HG03571 (cell line): ENCODE data around the gene NCKAP5.

Experiments used
- ATAC-seq: cut with Tn5 transposase; IDR thresholded peaks from one replicate; pipeline ENCODE4 v1.9.1; 2021; ENCODE audit not compliant: unreplicated experiment

The NCKAP5 gene

DNA sequence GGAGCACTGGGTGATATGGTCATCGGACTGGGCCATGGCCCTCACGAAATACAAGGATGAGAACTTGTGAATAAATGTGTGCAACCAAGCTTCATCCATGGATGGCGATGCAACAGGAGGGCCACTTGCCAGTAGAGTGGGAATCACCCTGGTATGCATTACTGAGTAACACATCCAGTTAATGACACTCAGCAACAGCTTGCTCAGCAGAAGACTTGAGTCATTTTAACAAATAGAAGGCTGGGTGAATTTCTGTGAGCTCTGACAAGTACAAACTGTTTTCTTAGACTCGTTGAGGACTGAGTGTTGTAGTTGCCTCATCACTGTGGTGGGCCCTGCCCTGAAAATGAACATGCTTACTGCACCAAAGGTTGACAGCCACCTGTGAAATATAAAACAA is 221.6 kb downstream of the NCKAP5 start:
- no peak for ATAC-seq

DNA sequence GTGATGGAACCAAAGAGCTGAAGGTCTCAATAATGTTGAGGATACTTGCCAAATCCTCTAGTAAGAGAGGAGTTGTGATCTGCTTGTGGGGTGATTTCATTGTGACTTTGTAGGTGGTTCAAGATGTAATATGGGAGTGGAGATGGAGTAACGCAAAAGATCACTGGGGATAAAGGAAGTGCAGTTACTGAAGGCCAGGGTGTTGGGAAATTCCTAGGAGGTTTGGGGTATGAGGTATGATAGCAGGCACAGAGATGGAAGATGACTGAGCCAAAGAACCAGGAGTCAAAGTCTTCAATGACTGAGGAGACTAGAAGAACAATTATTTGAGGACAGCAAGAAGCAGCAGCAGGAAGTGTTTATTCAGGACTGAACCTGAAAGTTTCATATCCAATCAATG is 222.6 kb downstream of the NCKAP5 start:
- ATAC-seq, result no peak

DNA sequence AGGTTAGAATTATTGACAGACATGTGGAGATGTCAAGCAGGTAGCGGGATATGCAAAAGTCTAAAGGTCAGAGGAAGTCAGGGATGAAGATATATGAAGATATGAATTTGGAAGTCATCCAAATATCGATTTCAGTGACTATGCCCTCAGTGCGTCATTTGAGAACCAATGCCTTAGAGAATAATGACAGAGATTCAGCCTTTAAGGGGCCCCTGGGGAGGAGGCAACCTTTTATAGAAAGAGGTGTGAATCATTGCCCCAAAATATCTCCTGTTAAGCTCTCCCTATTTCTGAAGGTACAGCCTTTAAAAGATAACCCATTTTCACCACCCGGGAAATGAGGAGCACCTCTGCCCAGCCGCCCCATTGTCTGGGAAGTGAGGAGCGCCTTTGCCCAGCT is 223.4 kb downstream of the NCKAP5 start:
- no peak for ATAC-seq

DNA sequence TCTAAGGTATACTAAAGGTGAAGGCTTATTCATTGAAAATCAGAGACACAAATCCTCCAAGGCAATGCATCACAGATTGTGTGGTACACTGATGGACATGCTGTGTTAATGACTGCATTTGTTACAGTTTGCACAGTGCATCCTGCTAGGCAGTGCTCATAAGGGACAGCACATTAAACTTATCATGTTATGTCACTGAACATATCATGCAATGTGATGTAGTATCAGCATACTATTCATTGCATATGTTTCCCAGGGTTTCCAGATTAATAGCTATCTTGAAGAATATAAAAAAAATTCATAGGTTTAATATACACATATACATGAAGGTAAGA is 225.3 kb downstream of the NCKAP5 start:
- no peak for ATAC-seq

DNA sequence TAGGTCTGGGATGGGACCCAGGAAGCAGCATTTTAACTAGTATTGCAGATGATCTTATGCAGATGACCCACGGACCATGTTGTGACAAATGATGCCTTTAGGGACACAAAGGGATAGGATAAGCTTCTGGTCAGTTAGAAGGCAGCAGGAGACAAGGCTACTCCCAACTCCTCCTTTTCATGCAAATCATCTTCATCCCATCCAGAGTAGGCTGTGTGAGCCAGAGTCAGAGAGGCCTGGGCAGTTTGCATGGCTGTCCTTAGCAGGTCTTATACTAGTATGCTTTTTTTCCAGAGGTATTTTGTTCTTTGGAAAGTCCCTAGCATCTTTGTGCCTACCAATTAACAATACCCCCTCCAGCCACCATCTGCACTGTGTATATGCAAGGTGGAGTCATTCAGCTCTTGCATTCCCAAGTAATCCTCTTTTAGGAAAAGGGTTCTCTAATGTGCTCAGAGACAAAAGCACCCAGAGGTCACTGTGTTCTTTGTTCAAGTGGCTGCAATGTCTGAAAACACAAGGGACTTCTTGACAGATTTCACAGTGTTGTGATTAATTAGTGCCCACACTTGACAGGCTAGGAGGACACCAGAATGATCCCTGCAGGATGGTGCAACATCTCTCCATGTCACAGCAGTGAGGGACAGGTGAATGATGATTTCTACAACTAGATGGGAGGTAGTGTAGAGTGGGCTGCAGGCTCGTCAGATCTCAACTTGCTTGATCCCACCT is 225.8 kb downstream of the NCKAP5 start:
- no peak for ATAC-seq

DNA sequence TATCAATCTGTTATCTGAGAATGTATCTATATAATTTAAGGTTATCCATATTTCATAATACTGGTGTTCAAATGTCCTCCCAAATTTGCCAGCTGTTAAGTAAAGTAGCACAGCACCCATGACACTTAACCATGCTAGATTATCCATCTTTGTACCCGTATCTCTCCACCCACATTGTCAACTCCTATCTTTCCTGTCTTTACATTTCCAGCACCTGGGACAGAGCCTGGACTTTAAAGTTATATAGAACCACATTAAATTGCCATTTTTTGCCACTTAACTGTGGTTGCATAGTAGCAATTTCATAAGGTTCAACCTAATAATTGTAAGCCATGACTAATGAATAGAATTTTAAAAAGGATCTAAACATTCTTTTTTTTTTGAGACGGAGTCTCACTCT is 226.7 kb downstream of the NCKAP5 start:
- no peak for ATAC-seq

DNA sequence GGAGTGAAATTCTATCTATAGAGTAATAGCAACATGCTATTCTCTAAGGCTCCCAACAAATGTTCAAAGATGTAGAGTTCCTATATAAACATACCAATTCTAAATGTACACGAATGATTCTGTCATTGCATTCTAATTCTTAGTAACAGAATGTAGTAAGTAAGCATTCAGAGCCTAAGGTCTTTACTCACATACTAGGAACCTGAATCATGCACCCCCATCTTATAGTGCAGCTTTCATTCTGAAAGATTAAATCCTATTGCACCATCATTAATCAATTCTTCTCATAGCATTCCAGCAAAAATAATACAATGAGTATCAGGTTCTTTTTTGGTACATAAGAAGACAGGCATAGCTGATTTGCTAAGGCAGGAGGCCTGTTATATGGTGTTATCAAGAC is 230.0 kb downstream of the NCKAP5 start:
- no peak for ATAC-seq

DNA sequence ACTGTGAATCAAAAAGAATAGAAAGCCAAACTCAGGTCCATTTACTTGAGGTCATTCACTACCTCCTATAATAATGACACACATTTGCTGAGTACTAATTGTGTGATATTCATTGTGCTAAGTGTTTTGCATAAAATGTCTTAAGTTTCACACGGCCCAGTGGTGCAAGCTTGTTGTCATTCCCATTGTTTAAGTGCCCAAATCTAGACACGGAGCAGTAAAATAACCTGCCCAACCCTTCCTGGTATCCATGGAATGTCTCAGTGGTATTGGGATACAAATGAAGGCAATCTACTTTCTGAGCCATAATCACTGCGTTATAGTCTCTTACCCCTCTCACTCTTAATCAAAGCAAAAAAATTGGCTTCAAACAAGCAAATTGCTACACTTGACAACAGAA is 233.3 kb downstream of the NCKAP5 start:
- no peak for ATAC-seq

DNA sequence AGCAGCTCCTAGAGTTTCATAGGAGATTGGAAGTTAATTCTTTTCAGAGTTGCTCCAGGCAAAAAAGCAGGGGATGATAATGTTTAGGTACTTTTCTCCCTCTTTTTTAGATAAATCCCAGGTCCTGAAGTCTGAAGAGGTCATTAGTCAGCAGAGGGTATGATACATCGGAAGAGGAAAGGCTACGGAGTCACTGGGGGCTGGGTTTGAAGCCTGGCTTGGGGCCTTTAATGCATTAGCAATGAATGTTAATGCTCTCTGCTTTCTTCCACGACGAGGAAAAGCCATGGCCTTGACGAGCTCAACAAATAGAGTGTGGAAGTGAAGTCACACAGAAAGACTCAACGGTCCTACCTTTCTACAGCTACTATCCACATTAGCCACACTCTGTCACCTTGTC is 235.1 kb downstream of the NCKAP5 start:
- no peak for ATAC-seq

DNA sequence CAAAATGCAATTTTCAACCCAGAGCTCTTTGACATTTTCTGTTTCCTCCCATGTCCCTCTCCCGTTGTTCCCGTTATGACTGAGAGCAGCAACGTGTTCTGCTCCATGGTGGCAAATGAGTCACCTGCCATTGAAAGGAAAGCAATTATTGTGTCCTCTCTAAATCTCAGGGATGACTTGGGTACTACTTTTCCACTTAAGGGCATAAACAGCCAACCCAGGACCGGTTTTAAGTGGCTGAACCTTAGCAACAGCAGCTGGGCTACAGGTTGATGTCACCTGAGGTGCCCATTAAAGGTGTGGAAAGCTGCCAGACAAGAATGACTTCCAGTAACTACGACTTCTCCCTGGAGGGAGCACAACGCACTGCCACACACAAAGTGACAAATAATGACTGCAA is 236.8 kb downstream of the NCKAP5 start:
- no peak for ATAC-seq

DNA sequence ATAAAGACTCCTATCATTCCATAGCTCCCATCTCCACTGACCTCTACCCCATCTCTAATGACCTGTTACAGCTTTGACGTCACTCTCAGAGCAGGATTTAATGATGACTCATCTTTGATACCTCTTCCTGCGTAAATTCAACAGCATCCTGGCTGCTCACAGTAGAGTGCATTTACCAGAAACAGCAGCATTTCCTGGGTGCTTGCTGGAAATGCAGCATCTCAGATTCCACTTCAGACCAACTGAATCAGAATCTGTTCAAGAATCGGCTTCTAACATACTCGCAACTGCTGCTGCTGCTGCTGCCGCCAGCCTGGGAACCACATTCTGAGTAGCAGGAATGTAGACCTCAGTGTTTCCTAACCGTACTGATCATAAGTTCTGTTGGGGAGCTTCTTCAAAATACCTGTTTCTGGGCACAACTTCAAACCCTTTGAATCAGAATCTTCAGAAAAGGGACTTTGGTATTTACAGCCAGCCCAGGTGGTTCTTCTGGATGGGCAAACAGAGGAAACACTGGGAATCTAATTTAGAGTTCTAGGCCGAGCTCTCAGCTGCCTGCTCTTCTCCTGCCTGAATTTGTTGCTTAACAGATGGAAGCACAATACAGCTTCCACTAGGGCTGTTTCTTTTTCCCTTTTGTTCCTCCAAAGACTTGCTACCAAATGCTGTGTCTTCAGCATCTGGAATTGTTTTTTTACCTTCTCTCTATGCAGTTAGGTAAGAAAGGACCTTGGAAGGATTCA is 241.4 kb downstream of the NCKAP5 start:
- ATAC-seq, result no peak

DNA sequence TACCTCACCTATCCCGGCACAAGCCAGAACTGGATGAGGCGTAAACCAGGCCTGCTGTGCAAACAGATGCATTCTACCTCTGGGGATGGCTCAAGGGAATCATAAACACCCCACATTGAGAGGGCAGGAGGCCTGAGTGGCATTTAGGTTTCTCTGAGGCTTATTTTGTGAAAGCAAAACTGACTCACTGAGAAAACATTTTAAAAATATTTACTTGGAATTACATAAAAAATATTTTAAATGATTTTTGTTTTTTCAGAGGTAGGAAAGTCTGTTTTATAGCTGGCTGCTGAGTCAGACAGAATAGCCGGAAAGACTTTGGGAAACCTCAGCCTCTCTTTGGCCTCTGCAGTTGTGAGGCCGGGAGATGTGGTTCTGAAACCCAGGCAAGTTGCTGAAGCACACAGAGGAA is 244.1 kb downstream of the NCKAP5 start:
- ATAC-seq, result no peak

DNA sequence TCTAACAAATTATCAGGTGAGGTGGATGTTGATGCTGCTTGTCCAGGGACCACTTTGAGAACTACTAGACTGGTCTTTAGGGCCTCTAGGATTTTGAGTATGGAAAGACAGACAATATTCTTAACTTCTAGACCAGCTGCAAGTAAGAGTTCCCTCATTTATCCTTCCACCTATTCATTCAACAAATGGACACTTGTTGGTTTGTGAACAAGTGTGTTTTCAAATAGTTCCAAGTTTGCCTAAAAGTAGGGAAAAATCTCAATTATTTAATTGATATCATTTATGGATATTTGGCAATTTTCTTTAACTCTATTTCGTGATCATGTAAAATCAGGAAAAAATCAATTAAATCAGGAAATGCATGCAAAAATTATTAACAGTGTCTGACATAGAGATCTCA is 245.4 kb downstream of the NCKAP5 start:
- no peak for ATAC-seq

DNA sequence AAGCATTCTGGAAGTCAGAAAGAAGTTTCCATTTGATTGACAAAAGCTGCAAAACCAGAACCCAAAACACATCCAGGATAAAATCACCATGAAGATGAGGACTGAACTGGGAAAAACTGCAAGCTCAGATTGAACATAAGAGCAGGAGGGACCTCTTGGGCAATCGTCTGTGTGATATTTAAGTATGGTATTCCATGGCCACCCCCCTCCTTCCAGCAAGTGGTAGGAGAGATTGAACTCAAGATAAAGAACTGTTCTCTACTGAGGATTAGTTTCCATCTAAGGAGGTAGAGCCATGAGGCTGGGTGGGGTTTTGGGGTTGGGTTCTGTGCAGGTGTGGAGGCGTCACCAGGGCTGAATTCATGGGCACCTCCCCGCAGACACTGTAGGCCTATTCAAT is 251.1 kb downstream of the NCKAP5 start:
- ATAC-seq, result no peak

DNA sequence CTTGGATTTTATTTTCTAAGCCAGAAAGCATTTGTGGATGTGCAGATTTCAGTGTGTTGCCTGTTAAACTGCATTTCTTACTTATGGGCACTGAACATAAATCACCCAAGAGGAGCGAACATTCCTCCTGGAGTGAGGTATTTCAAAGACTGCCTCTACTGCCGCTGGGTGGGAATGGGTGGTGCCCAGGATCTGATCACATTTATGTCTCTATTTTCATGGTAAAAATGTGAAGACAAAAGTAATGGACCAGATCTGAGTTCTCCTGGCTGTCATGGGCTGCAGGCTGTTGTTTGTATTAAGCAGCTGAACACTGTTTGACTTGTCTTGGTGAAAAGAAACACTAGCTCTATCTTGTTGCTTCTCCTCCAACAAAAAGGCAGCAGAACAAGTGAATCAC is 251.7 kb downstream of the NCKAP5 start:
- ATAC-seq, result no peak

DNA sequence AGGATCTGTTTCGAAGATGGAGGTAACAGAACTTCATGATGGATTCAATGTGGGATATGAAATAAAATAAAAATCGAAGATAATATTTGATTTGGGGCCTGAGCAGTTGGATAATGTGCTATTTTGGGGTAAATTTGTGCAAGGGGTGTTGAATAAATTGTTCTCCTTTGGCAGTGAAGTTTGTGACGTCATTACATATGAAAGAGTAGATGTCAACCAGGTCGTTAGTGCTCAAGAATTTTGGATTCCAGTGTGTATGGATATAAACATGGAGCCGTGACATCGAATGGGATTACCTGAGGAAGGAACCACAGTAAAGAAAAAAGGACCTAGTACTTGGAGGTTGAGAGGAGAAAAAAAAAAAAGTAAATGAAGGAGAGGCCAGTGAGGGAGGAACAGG is 253.0 kb downstream of the NCKAP5 start:
- ATAC-seq, result no peak

DNA sequence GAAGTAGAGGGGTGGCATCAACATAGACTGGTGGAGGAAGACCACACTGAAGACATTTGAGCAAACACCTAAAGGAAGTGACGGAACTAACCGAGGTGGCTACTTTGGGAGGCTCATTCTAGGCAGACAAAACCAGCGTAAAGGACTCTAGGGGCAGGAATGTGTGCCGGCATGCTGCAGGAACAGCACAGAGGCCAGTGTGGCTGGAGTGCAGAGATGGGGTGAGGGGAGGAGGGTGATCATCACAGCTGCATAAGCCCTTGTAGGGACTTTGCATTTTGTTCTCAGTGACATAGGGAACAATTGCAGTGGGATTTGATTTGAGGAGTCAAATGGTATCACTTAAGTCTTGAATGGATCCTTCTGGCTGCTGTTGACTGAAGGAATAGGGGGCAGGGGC is 253.5 kb downstream of the NCKAP5 start:
- ATAC-seq, result no peak

DNA sequence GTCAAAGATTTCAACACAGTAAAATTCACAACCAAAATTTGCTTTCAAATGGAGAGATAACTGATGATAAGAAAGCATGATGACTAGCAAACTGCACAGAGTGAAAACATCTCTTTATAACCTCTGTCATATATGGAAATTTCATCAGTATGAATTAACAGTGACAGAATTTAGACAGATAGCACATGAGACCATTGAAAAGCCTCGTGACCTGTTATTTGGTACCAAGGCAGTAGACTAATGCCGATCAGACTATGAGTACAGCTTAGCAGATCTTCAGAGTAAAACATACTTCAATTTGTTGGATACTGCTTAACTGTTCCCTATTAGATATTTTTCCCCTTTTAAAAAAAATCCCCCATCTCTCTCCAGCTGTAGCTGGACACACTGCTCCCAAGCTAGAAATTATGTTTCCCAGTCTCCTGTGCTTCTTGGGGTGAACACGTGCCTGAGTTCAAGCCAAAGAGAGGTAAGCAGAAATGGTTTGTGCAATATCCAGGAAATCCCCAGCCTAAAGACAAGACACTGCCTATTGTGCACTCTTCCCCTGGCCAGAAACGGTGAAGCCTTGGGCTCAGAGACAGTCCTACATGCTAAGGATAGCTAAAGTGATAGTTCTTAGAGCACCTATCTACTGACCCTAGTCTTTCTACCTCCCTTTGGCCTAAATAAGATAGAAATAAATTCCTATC is 256.1 kb downstream of the NCKAP5 start:
- no peak for ATAC-seq

DNA sequence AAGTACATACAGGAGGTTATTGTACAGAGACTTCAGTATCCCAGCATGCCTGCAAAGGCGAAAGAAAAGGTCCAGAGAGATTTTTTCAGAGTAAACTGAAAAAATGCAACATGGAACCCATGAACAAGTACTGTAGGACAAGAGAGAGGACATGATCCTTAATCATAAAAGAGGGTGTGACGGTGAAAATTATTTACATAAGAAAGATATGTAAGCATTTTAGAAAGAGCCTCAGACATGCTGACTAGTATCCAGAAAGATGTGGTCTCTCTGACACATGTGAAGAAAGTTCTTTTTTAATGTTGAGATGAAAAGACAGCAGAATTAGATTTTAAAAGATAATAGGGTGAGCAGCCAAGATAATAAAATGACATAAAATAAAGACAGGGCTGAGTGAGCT is 262.0 kb downstream of the NCKAP5 start:
- no peak for ATAC-seq

DNA sequence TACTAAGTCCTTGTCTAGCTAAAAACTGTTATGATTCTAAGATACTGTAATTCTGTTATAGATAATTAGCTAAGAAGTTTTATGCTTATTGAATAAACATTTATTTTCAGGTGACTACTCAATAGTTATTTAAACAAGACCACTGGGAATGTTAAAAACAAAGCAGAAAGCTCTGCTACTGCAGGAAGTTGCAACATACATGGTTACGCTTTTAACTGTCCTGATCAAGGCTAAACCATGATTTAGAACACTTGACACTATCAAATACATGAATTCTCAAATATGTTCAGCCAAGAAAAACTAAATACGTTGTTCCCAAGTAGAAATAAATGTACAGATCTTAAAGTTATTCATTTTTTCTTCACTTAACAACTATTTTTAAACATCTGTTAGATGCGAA is 263.9 kb downstream of the NCKAP5 start:
- no peak for ATAC-seq

DNA sequence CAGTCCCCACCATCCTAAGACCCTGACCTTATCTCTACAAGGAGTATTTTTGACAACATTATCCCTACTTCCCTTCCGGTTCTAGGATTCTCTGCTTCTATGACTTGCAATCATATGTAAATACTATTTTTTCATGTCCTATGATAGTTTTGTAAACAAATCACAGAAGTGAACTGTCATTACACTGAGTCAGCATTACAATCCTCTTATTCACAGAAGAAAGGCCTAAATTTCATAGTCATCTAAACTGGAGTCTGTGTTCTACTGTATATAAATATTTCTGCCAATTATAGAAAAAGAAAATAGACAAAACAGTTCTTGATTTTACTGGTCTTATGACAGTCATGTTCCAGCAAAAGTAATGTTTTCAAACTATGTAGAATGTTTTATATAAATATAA is 265.1 kb downstream of the NCKAP5 start:
- no peak for ATAC-seq

DNA sequence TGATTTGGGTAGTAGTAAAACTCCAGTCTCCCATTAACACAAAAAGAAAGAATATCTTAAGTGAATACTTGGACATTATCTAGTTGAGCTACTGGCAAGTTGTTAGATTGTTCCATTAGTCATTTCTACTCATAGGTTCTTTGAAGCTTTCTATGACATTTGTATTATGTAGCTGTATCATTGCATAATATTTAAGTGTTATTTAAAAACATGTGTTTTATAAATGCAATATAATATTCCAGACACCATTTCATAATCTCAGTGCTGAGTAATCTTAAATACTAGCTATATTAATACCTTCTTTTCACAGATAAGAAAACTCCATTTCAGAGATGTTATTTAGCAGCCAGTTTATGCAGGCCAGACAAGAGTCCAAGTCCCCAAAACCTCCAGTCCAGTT is 271.9 kb downstream of the NCKAP5 start:
- ATAC-seq, result no peak
